Adipose tissue (tissue), 3 donors: ENCODE results near the gene GPAM. TPM values are rescaled to one million over a fixed set of nuclear protein-coding genes. Genes with fewer than 3 reads are reported as not detected.
"Not testable (repeated sequence)": the region's sequence is repeated elsewhere in the genome, so short reads cannot be mapped to it uniquely, and the experiment has no call there.

Experiments used
- H3K27ac ChIP-seq: one replicate; pipeline ENCODE4 v1.5.1; 2013; ENCODE audit warnings: low read depth, low read length
- WGBS, 3 donors: extraction: QIAGEN DNeasy Blood & Tissue Kit; methylation state at CpG; one replicate each; pipeline ENCODE4 v1.1.7; 2013; 5-methylcytosine and 5-hydroxymethylcytosine counted together
- polyA plus RNA-seq, 3 donors: library from polyadenylated mRNA; stranded (reverse); fragments of 200-250 nt; gene quantifications; one replicate each; pipeline ENCODE4 v1.2.3, GENCODE V29; 2013
- donor health status: healthy with polysubstance abuse.
- donor health status: Bipolar disorder and iron deficiency.
- donor health status: healthy.

The GPAM gene
- polyA plus RNA-seq, 3 donors = 109 to 1,144 (median 124) TPM

GRCh38 chr10:112145263-112145662 is 38.3 kb downstream of the GPAM start:
- H3K27ac ChIP-seq = no peak overlapping the region
- 79 to 91% (median 88%) methylated on average over 5 of the region's 5 CpGs for WGBS, 3 donors

GRCh38 chr10:112143420-112143819 is 40.1 kb downstream of the GPAM start:
- H3K27ac ChIP-seq = no peak overlapping the region
- WGBS, 3 donors = 84 to 96% (median 88%) methylated on average over 4 of the region's 4 CpGs

GRCh38 chr10:112141292-112141691 is 42.3 kb downstream of the GPAM start:
- WGBS, 3 donors = 44 to 58% (median 57%) methylated on average over 5 of the region's 5 CpGs
- H3K27ac ChIP-seq = no peak overlapping the region

GRCh38 chr10:112140110-112140970 is 43.2 kb downstream of the GPAM start:
- H3K27ac ChIP-seq = no peak overlapping the region
- 14 to 30% (median 20%) methylated on average over 11 of the region's 11 CpGs for WGBS, 3 donors

GRCh38 chr10:112139176-112139575 is 44.4 kb downstream of the GPAM start:
- WGBS, 3 donors = 74 to 91% (median 88%) methylated on average over 7 of the region's 7 CpGs
- no peak overlapping the region for H3K27ac ChIP-seq

GRCh38 chr10:112137154-112137987 is 46.2 kb downstream of the GPAM start:
- 46 to 55% (median 48%) methylated on average over 13 of the region's 13 CpGs for WGBS, 3 donors
- no peak overlapping the region for H3K27ac ChIP-seq

- 57 to 66% (median 65%) methylated on average over 5 of the region's 5 CpGs for WGBS, 3 donors
These were observed 46.9 kb downstream of the GPAM start for GRCh38 chr10:112136486-112137153.

GRCh38 chr10:112135604-112136003 is 48.0 kb downstream of the GPAM start:
- 82 to 91% (median 85%) methylated on average over 4 of the region's 4 CpGs for WGBS, 3 donors
- no peak overlapping the region for H3K27ac ChIP-seq

More at GRCh38 chr10:112136486-112137153, 46.9 kb downstream of the GPAM start:
- H3K27ac ChIP-seq = no peak overlapping the region

- 63 to 75% (median 71%) methylated on average over 4 of the region's 4 CpGs for WGBS, 3 donors
- no peak overlapping the region for H3K27ac ChIP-seq
These were observed 51.1 kb downstream of the GPAM start for GRCh38 chr10:112132435-112132834.

GRCh38 chr10:112131996-112132395 is 51.6 kb downstream of the GPAM start:
- 75 to 79% (median 79%) methylated on average over 3 of the region's 3 CpGs for WGBS, 3 donors
- no peak overlapping the region for H3K27ac ChIP-seq

- 57 to 62% (median 59%) methylated on average over 11 of the region's 11 CpGs for WGBS, 3 donors
These were observed 52.2 kb downstream of the GPAM start for GRCh38 chr10:112131346-112131745.

GRCh38 chr10:112126901-112127300 is 56.7 kb downstream of the GPAM start:
- no peak overlapping the region for H3K27ac ChIP-seq
- 84 to 89% (median 85%) methylated on average over 5 of the region's 5 CpGs for WGBS, 3 donors

More at GRCh38 chr10:112131346-112131745, 52.2 kb downstream of the GPAM start:
- H3K27ac ChIP-seq = no peak overlapping the region

GRCh38 chr10:112126172-112126571 is 57.4 kb downstream of the GPAM start:
- WGBS, 3 donors = 78 to 84% (median 81%) methylated on average over 5 of the region's 5 CpGs
- H3K27ac ChIP-seq = no peak overlapping the region

GRCh38 chr10:112124866-112125265 is 58.7 kb downstream of the GPAM start:
- WGBS, 3 donors = 78 to 90% (median 84%) methylated on average over 3 of the region's 3 CpGs
- no peak overlapping the region for H3K27ac ChIP-seq

- no peak overlapping the region for H3K27ac ChIP-seq
- 58 to 76% (median 66%) methylated on average over 4 of the region's 4 CpGs for WGBS, 3 donors
These were observed 60.7 kb downstream of the GPAM start for GRCh38 chr10:112122827-112123226.

- H3K27ac ChIP-seq = no peak overlapping the region
- 75 to 90% (median 86%) methylated on average over 4 of the region's 4 CpGs for WGBS, 3 donors
These were observed 63.1 kb downstream of the GPAM start for GRCh38 chr10:112120491-112120890.

- 53 to 66% (median 65%) methylated on average over 12 of the region's 12 CpGs for WGBS, 3 donors
- H3K27ac ChIP-seq = no peak overlapping the region
These were observed 67.7 kb downstream of the GPAM start for GRCh38 chr10:112115781-112116385.

- not testable (repeated sequence) for H3K27ac ChIP-seq
- WGBS, 3 donors = 58 to 90% (median 63%) methylated on average over 1 to 2 of the region's 2 CpGs
These were observed 73.8 kb downstream of the GPAM start for GRCh38 chr10:112109779-112110178.
